CD4-positive, CD25-positive, alpha-beta regulatory T cell (primary cell): ENCODE measurements around the gene TSPAN18. TPM values are rescaled to one million over a fixed set of nuclear protein-coding genes. Genes with fewer than 3 reads are reported as not detected.

Experiments
- ATAC-seq, 2 donors: fragments of 150-1000 bp; cut with Tn5 transposase; one replicate each; pipeline ENCODE4 v1.10.0; 2021; ENCODE audit warnings: low read depth in 2 of 2, moderate number of reproducible peaks in 2 of 2, moderate library complexity in 1 of 2
- DNase-seq, 3 donors: peaks; one replicate each; pipeline versions ENCODE4 v3.0.0 to v3.0.0-alpha.2; 2012 to 2022; ENCODE audit warnings: mixed read lengths in 1 of 3
- H3K27ac ChIP-seq: one replicate; pipeline ENCODE4 v1.7.0; 2013; ENCODE audit warnings: mild to moderate bottlenecking, low read length; ENCODE audit not compliant: insufficient read depth, poor library complexity, severe bottlenecking
- H3K27me3 ChIP-seq: one replicate; pipeline ENCODE4 v1.7.0; 2013; ENCODE audit warnings: low read length; ENCODE audit not compliant: control insufficient read depth, insufficient read depth
- H3K36me3 ChIP-seq: one replicate; pipeline ENCODE4 v1.7.0; 2013; ENCODE audit warnings: mild to moderate bottlenecking, low read length, moderate library complexity; ENCODE audit not compliant: control insufficient read depth, insufficient read depth
- H3K4me1 ChIP-seq: 2 replicates; pipeline ENCODE4 v1.7.0; 2013; ENCODE audit warnings: mild to moderate bottlenecking, low read length; ENCODE audit not compliant: insufficient read depth, control insufficient read depth, poor library complexity, severe bottlenecking
- H3K4me3 ChIP-seq: one replicate; pipeline ENCODE4 v1.7.0; 2013; ENCODE audit warnings: low read depth, mild to moderate bottlenecking, low read length, moderate library complexity
- H3K9me3 ChIP-seq, 2 experiments: 1 replicate in 1 of 2; 2 replicates in 1 of 2; pipeline ENCODE4 v1.7.0; 2013; ENCODE audit warnings: low read length in 2 of 2, mild to moderate bottlenecking in 1 of 2, moderate library complexity in 1 of 2; ENCODE audit not compliant: control insufficient read depth in 2 of 2
- H3K27ac Mint-ChIP-seq, 3 donors: one replicate each; pipeline ENCODE4 v1.8.0; 2020 to 2022; ENCODE audit warnings: mild to moderate bottlenecking in 3 of 3, mixed read lengths in 3 of 3, moderate library complexity in 2 of 3
- H3K27me3 Mint-ChIP-seq: one replicate; pipeline ENCODE4 v1.8.0; 2022; ENCODE audit warnings: mild to moderate bottlenecking, mixed read lengths
- H3K36me3 Mint-ChIP-seq: one replicate; pipeline ENCODE4 v1.8.0; 2020; ENCODE audit warnings: mixed read lengths
- H3K4me1 Mint-ChIP-seq, 4 donors: one replicate each; pipeline ENCODE4 v1.8.0; 2020 to 2022; ENCODE audit warnings: mixed read lengths in 4 of 4, mild to moderate bottlenecking in 1 of 4
- H3K4me3 Mint-ChIP-seq, 4 donors: one replicate each; pipeline ENCODE4 v1.8.0; 2020 to 2022; ENCODE audit warnings: mild to moderate bottlenecking in 4 of 4, mixed read lengths in 4 of 4, moderate library complexity in 3 of 4
- H3K9me3 Mint-ChIP-seq, 7 donors: one replicate each; pipeline ENCODE4 v1.8.0; 2020 to 2022; ENCODE audit warnings: mixed read lengths in 7 of 7, mild to moderate bottlenecking in 3 of 7, moderate library complexity in 2 of 7
- polyA plus RNA-seq, 4 donors: library from polyadenylated mRNA; unstranded; fragments of 300-500 nt; fragmentation: Illumina TruSeq; gene quantifications; one replicate each; pipeline ENCODE4 v1.2.3, GENCODE V29; 2021
- total RNA-seq: library from RNA; stranded (reverse); gene quantifications from one replicate; pipeline ENCODE4 v1.2.3, GENCODE V29; 2022

TSPAN18 gene
- total and polyA plus RNA-seq, 5 donors from 2014 or later, result 3.2 to 36.9 (median 4.9) TPM

GRCh38 chr11:44878711-44879110 is 151.9 kb downstream of the TSPAN18 start:
- Histone ChIP-seq H3K27ac (no peak overlapping the region), H3K9me3 (no peaks in the 10 kb centered on the region), H3K27me3 (no peaks in the 10 kb centered on the region), H3K4me3 (no peak overlapping the region), H3K4me1 (no peaks in the 10 kb centered on the region), H3K36me3 (no peaks in the 10 kb centered on the region)
- ATAC-seq, result no peak
- no peaks in the 10 kb centered on the region for H3K27me3 Mint-ChIP-seq
- no peak overlapping the region for H3K4me3 Mint-ChIP-seq
- no peak for DNase-seq
- no peak overlapping the region for H3K27ac Mint-ChIP-seq
- H3K9me3 Mint-ChIP-seq, result no peaks in the 10 kb centered on the region
- H3K4me1 Mint-ChIP-seq, result no peaks in the 10 kb centered on the region
- H3K36me3 Mint-ChIP-seq, result no peaks in the 10 kb centered on the region

- no peaks in the 10 kb centered on the region for H3K27me3 Mint-ChIP-seq
- no peaks in the 10 kb centered on the region for H3K27me3 ChIP-seq
- no peak overlapping the region for H3K27ac ChIP-seq
- H3K4me3 Mint-ChIP-seq, result no peak overlapping the region
- H3K4me3 ChIP-seq, result no peak overlapping the region
- DNase-seq (no peak), ATAC-seq (no peak)
- no peaks in the 10 kb centered on the region for H3K9me3 Mint-ChIP-seq
- no peaks in the 10 kb centered on the region for H3K4me1 Mint-ChIP-seq
- H3K9me3 ChIP-seq, result no peaks in the 10 kb centered on the region
- no peaks in the 10 kb centered on the region for H3K36me3 Mint-ChIP-seq
- H3K4me1 ChIP-seq, result no peaks in the 10 kb centered on the region
- H3K27ac Mint-ChIP-seq, result no peak overlapping the region
- no peaks in the 10 kb centered on the region for H3K36me3 ChIP-seq
Measured at GRCh38 chr11:44879432-44879831, 152.7 kb downstream of the TSPAN18 start.

GRCh38 chr11:44880511-44880910 is 153.7 kb downstream of the TSPAN18 start:
- Mint-ChIP-seq H3K27me3 (no peaks in the 10 kb centered on the region), H3K4me3 (no peak overlapping the region), H3K9me3 (no peaks in the 10 kb centered on the region), H3K4me1 (no peaks in the 10 kb centered on the region), H3K36me3 (no peaks in the 10 kb centered on the region), H3K27ac (no peak overlapping the region)
- no peaks in the 10 kb centered on the region for H3K36me3 ChIP-seq
- H3K4me3 ChIP-seq, result no peak overlapping the region
- no peaks in the 10 kb centered on the region for H3K27me3 ChIP-seq
- H3K9me3 ChIP-seq, result no peaks in the 10 kb centered on the region
- no peak overlapping the region for H3K27ac ChIP-seq
- ATAC-seq (no peak), DNase-seq (no peak)
- H3K4me1 ChIP-seq, result no peaks in the 10 kb centered on the region

- no peaks in the 10 kb centered on the region for H3K36me3 ChIP-seq
- H3K4me1 Mint-ChIP-seq, result no peaks in the 10 kb centered on the region
- no peaks in the 10 kb centered on the region for H3K27me3 ChIP-seq
- H3K27ac Mint-ChIP-seq, result no peak overlapping the region
- DNase-seq (no peak), ATAC-seq (no peak)
- no peak overlapping the region for H3K27ac ChIP-seq
- no peaks in the 10 kb centered on the region for H3K4me1 ChIP-seq
- H3K4me3 ChIP-seq, result no peak overlapping the region
- H3K9me3 Mint-ChIP-seq, result peaks cover 0 to 2% (median 0%) of the 10 kb centered on the region in 7 donors
- no peaks in the 10 kb centered on the region for H3K27me3 Mint-ChIP-seq
- H3K4me3 Mint-ChIP-seq, result no peak overlapping the region
- H3K9me3 ChIP-seq, result no peaks in the 10 kb centered on the region
- H3K36me3 Mint-ChIP-seq, result no peaks in the 10 kb centered on the region
Measured at GRCh38 chr11:44880953-44881352, 154.2 kb downstream of the TSPAN18 start.

DNA sequence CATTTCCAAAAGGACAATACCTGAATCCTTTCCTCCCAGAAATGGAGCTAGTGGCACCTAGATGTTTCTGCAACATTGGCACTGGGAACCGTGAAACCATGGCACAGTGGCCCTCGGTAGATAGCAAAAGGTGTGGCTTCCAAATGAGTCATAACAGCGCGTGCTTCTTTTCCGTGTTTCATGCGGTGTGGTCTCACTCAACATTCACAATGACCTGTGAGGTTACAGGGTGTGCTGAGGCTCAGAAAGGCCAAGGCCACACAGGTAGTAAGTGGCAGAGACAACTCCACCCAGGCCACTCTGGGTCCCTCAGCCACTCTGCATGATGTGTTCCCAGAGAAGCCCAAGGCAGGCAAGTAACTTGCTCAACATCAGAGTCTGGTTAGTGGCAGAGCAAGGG is 156.5 kb downstream of the TSPAN18 start:
- no peak overlapping the region for H3K27ac Mint-ChIP-seq
- DNase-seq (no peak), ATAC-seq (peak in 1 of 2 donors; percentile 22)
- H3K36me3 Mint-ChIP-seq, result peaks cover 6% of the 10 kb centered on the region
- no peaks in the 10 kb centered on the region for H3K27me3 ChIP-seq
- no peaks in the 10 kb centered on the region for H3K36me3 ChIP-seq
- no peak overlapping the region for H3K4me3 Mint-ChIP-seq
- H3K27me3 Mint-ChIP-seq, result no peaks in the 10 kb centered on the region
- H3K4me1 ChIP-seq, result no peaks in the 10 kb centered on the region
- no peak overlapping the region for H3K27ac ChIP-seq
- peaks cover 0 to 2% (median 0%) of the 10 kb centered on the region in 7 donors for H3K9me3 Mint-ChIP-seq
- no peaks in the 10 kb centered on the region for H3K9me3 ChIP-seq
- H3K4me3 ChIP-seq, result no peak overlapping the region
- peaks cover 0 to 3% (median 0%) of the 10 kb centered on the region in 4 donors for H3K4me1 Mint-ChIP-seq

- H3K27ac Mint-ChIP-seq, result no peak overlapping the region
- H3K9me3 Mint-ChIP-seq, result peaks cover 0 to 2% (median 0%) of the 10 kb centered on the region in 7 donors
- H3K36me3 ChIP-seq, result no peaks in the 10 kb centered on the region
- H3K36me3 Mint-ChIP-seq, result peaks cover 6% of the 10 kb centered on the region
- no peak overlapping the region for H3K4me3 Mint-ChIP-seq
- H3K4me1 Mint-ChIP-seq, result peaks cover 0 to 3% (median 0%) of the 10 kb centered on the region in 4 donors
- H3K27ac ChIP-seq, result no peak overlapping the region
- H3K27me3 Mint-ChIP-seq, result no peaks in the 10 kb centered on the region
- ATAC-seq (no peak), DNase-seq (no peak)
- H3K27me3 ChIP-seq, result no peaks in the 10 kb centered on the region
- no peaks in the 10 kb centered on the region for H3K9me3 ChIP-seq
- H3K4me3 ChIP-seq, result no peak overlapping the region
- H3K4me1 ChIP-seq, result no peaks in the 10 kb centered on the region
Measured at GRCh38 chr11:44884056-44884455, 157.3 kb downstream of the TSPAN18 start.

DNA sequence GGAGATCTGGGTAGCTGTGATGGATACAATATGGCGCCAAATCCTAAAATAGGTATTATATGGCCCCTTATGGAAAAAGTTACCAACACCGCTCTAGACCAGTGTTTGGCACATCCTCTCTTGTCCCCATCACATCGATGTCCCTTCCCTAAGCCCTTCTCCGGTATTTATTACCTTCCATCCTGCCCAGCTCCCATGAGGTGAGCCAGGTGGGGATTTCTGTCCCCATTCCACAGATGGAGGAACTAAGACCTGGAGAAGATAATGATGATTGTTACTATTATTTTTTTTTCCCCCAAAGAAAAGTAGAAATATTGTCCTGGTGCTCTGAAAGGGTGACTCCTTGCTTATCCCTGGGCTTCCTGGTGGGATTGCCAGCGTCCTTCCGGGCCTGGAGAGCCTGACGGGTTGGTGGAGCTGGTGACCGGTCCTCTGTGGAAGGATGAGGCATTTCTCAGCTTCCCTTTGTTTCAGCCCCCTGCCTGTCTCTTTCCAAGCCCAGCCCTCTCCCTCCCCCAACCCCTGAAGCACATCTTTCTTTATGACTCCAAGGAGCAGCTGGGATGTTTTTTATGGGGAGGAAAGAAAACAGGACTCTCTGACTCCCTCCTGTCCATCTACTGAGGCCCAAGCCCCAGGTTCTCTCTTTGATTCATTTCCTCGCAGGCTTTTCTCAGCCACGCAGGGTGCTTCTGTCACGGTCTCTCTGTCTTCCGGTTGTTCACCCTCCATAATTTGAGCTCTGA is 158.5 kb downstream of the TSPAN18 start:
- Histone ChIP-seq H3K4me3 (no peak overlapping the region), H3K27ac (no peak overlapping the region), H3K4me1 (no peaks in the 10 kb centered on the region), H3K27me3 (no peaks in the 10 kb centered on the region), H3K9me3 (no peaks in the 10 kb centered on the region), H3K36me3 (no peaks in the 10 kb centered on the region)
- H3K36me3 Mint-ChIP-seq, result peaks cover 9% of the 10 kb centered on the region
- peaks cover 0 to 2% (median 0%) of the 10 kb centered on the region in 7 donors for H3K9me3 Mint-ChIP-seq
- no peak overlapping the region for H3K27ac Mint-ChIP-seq
- H3K27me3 Mint-ChIP-seq, result no peaks in the 10 kb centered on the region
- DNase-seq (no peak), ATAC-seq (no peak)
- H3K4me1 Mint-ChIP-seq, result peaks cover 0 to 3% (median 0%) of the 10 kb centered on the region in 4 donors
- H3K4me3 Mint-ChIP-seq, result no peak overlapping the region
